Activated CD4-positive, alpha-beta T cell treated with anti-CD3 and anti-CD28 coated beads, Interleukin-2, amount 10 ng/mL, durations not matched to agents 24 days and 14 days (primary cell): ENCODE measurements around the gene SSBP2. TPM values are rescaled to one million over a fixed set of nuclear protein-coding genes. Genes with fewer than 3 reads are reported as not detected.
"Not testable (repeated sequence)": the region's sequence is repeated elsewhere in the genome, so short reads cannot be mapped to it uniquely, and the experiment has no call there.

Experiments
- DNase-seq: peaks from one replicate; pipeline ENCODE4 v3.0.0; 2022
- H3K27ac Mint-ChIP-seq: one replicate; pipeline ENCODE4 v1.8.0; 2022; ENCODE audit warnings: mild to moderate bottlenecking, mixed read lengths
- H3K27me3 Mint-ChIP-seq: one replicate; pipeline ENCODE4 v1.8.0; 2022; ENCODE audit warnings: mixed read lengths
- H3K36me3 Mint-ChIP-seq: one replicate; pipeline ENCODE4 v1.8.0; 2022; ENCODE audit warnings: low read depth, mild to moderate bottlenecking, mixed read lengths
- H3K4me1 Mint-ChIP-seq: one replicate; pipeline ENCODE4 v1.8.0; 2021; ENCODE audit warnings: mixed read lengths
- H3K4me3 Mint-ChIP-seq: one replicate; pipeline ENCODE4 v1.8.0; 2022; ENCODE audit warnings: mild to moderate bottlenecking, moderate library complexity, mixed read lengths
- H3K9me3 Mint-ChIP-seq: one replicate; pipeline ENCODE4 v1.8.0; 2021; ENCODE audit warnings: mixed read lengths
- intact Hi-C: fragments of 100-400 bp; cut with micrococcal nuclease; formaldehyde crosslinking; loops from one replicate; pipeline ENCODE4 v1.15.1; 2023
- total RNA-seq: library from RNA; stranded (reverse); gene quantifications from 2 replicates; pipeline ENCODE4 v1.2.3, GENCODE V29; 2022

The SSBP2 gene
- total RNA-seq, 1 donor from 2014 or later = 13.1 TPM

- Mint-ChIP-seq H3K36me3 (peaks cover 23% of the 10 kb centered on the region), H3K27me3 (no peaks in the 10 kb centered on the region), H3K4me1 (no peaks in the 10 kb centered on the region), H3K9me3 (peaks cover 13% of the 10 kb centered on the region), H3K27ac (no peak overlapping the region), H3K4me3 (no peak overlapping the region)
- DNase-seq = no peak
- intact Hi-C loops = no loop called here
Measured at GRCh38 chr5:81609810-81610375, 141.0 kb downstream of the SSBP2 start.

GRCh38 chr5:81608976-81609375 lies 141.9 kb downstream of the SSBP2 start:
- peaks cover 18% of the 10 kb centered on the region for H3K36me3 Mint-ChIP-seq
- DNase-seq = no peak
- no peaks in the 10 kb centered on the region for H3K4me1 Mint-ChIP-seq
- H3K9me3 Mint-ChIP-seq = peaks cover 9% of the 10 kb centered on the region
- intact Hi-C loops = no loop called here
- H3K27ac Mint-ChIP-seq = no peak overlapping the region
- no peaks in the 10 kb centered on the region for H3K27me3 Mint-ChIP-seq
- no peak overlapping the region for H3K4me3 Mint-ChIP-seq

GRCh38 chr5:81607693-81608092 lies 143.2 kb downstream of the SSBP2 start:
- no peak overlapping the region for H3K27ac Mint-ChIP-seq
- H3K4me3 Mint-ChIP-seq = no peak overlapping the region
- H3K36me3 Mint-ChIP-seq = peaks cover 11% of the 10 kb centered on the region
- intact Hi-C loops = no loop called here
- no peak for DNase-seq
- peaks cover under 1% of the 10 kb centered on the region for H3K4me1 Mint-ChIP-seq
- peaks cover 4% of the 10 kb centered on the region for H3K9me3 Mint-ChIP-seq
- no peaks in the 10 kb centered on the region for H3K27me3 Mint-ChIP-seq

- H3K9me3 Mint-ChIP-seq = peaks cover 4% of the 10 kb centered on the region
- H3K4me1 Mint-ChIP-seq = peaks cover 4% of the 10 kb centered on the region
- H3K27ac Mint-ChIP-seq = no peak overlapping the region
- intact Hi-C loops = no loop called here
- DNase-seq = no peak
- no peaks in the 10 kb centered on the region for H3K27me3 Mint-ChIP-seq
- peaks cover 11% of the 10 kb centered on the region for H3K36me3 Mint-ChIP-seq
- H3K4me3 Mint-ChIP-seq = no peak overlapping the region
Measured at GRCh38 chr5:81606150-81606549, 144.7 kb downstream of the SSBP2 start.

GRCh38 chr5:81605299-81605698 lies 145.6 kb downstream of the SSBP2 start:
- no peak for DNase-seq
- Mint-ChIP-seq H3K4me3 (no peak overlapping the region), H3K27ac (no peak overlapping the region), H3K36me3 (peaks cover 7% of the 10 kb centered on the region), H3K27me3 (no peaks in the 10 kb centered on the region), H3K4me1 (peaks cover 4% of the 10 kb centered on the region), H3K9me3 (peaks cover 1% of the 10 kb centered on the region)
- intact Hi-C loops = no loop called here

GRCh38 chr5:81604193-81604592 lies 146.7 kb downstream of the SSBP2 start:
- Mint-ChIP-seq H3K4me1 (peaks cover 4% of the 10 kb centered on the region), H3K36me3 (peaks cover 2% of the 10 kb centered on the region), H3K9me3 (no peaks in the 10 kb centered on the region), H3K27me3 (no peaks in the 10 kb centered on the region), H3K4me3 (no peak overlapping the region), H3K27ac (no peak overlapping the region)
- no peak for DNase-seq
- intact Hi-C loops = no loop called here

- Mint-ChIP-seq H3K4me3 (no peak overlapping the region), H3K36me3 (peaks cover 6% of the 10 kb centered on the region), H3K27me3 (no peaks in the 10 kb centered on the region), H3K27ac (no peak overlapping the region), H3K9me3 (no peaks in the 10 kb centered on the region), H3K4me1 (peaks cover 4% of the 10 kb centered on the region)
- DNase-seq = no peak
- intact Hi-C loops = no loop called here
Measured at GRCh38 chr5:81601919-81602318, 149.0 kb downstream of the SSBP2 start.

- intact Hi-C loops, H3K4me3 Mint-ChIP-seq, H3K36me3 Mint-ChIP-seq, H3K4me1 Mint-ChIP-seq, DNase-seq, H3K27ac Mint-ChIP-seq, H3K27me3 Mint-ChIP-seq: not testable (repeated sequence)
- peaks cover 18% of the 10 kb centered on the region for H3K9me3 Mint-ChIP-seq
Measured at GRCh38 chr5:81592085-81592484, 158.8 kb downstream of the SSBP2 start.

- peaks cover 7% of the 10 kb centered on the region for H3K36me3 Mint-ChIP-seq
- DNase-seq = no peak
- H3K4me3 Mint-ChIP-seq = no peak overlapping the region
- H3K4me1 Mint-ChIP-seq = peaks cover 4% of the 10 kb centered on the region
- no peak overlapping the region for H3K27ac Mint-ChIP-seq
- H3K9me3 Mint-ChIP-seq = peaks cover 15% of the 10 kb centered on the region
- no peaks in the 10 kb centered on the region for H3K27me3 Mint-ChIP-seq
- intact Hi-C loops = no loop called here
Measured at GRCh38 chr5:81590498-81591384, 160.2 kb downstream of the SSBP2 start.

- H3K27ac Mint-ChIP-seq = no peak overlapping the region
- H3K36me3 Mint-ChIP-seq = no peaks in the 10 kb centered on the region
- intact Hi-C loops = no loop called here
- H3K4me1 Mint-ChIP-seq = peaks cover 3% of the 10 kb centered on the region
- no peak overlapping the region for H3K4me3 Mint-ChIP-seq
- DNase-seq = no peak
- H3K27me3 Mint-ChIP-seq = no peaks in the 10 kb centered on the region
- no peaks in the 10 kb centered on the region for H3K9me3 Mint-ChIP-seq
Measured at GRCh38 chr5:81579262-81579924, 171.5 kb downstream of the SSBP2 start.

- H3K4me3 Mint-ChIP-seq = no peak overlapping the region
- H3K27me3 Mint-ChIP-seq = no peaks in the 10 kb centered on the region
- no peak for DNase-seq
- peaks cover 4% of the 10 kb centered on the region for H3K4me1 Mint-ChIP-seq
- no peaks in the 10 kb centered on the region for H3K9me3 Mint-ChIP-seq
- intact Hi-C loops = no loop called here
- H3K27ac Mint-ChIP-seq = no peak overlapping the region
- no peaks in the 10 kb centered on the region for H3K36me3 Mint-ChIP-seq
Measured at GRCh38 chr5:81577091-81577490, 173.8 kb downstream of the SSBP2 start.

GRCh38 chr5:81575924-81576323 lies 175.0 kb downstream of the SSBP2 start:
- DNase-seq = no peak
- H3K4me3 Mint-ChIP-seq = no peak overlapping the region
- no peaks in the 10 kb centered on the region for H3K36me3 Mint-ChIP-seq
- H3K9me3 Mint-ChIP-seq = no peaks in the 10 kb centered on the region
- intact Hi-C loops = no loop called here
- no peak overlapping the region for H3K27ac Mint-ChIP-seq
- peaks cover 4% of the 10 kb centered on the region for H3K4me1 Mint-ChIP-seq
- no peaks in the 10 kb centered on the region for H3K27me3 Mint-ChIP-seq

- intact Hi-C loops = no loop called here
- no peak for DNase-seq
- H3K4me1 Mint-ChIP-seq = peaks cover 1% of the 10 kb centered on the region
- peaks cover 6% of the 10 kb centered on the region for H3K9me3 Mint-ChIP-seq
- no peak overlapping the region for H3K27ac Mint-ChIP-seq
- no peaks in the 10 kb centered on the region for H3K27me3 Mint-ChIP-seq
- H3K36me3 Mint-ChIP-seq = peaks cover 6% of the 10 kb centered on the region
- H3K4me3 Mint-ChIP-seq = no peak overlapping the region
Measured at GRCh38 chr5:81572201-81572600, 178.7 kb downstream of the SSBP2 start.

GRCh38 chr5:81558188-81558587 lies 192.7 kb downstream of the SSBP2 start:
- Mint-ChIP-seq H3K4me1 (peaks cover 21% of the 10 kb centered on the region), H3K9me3 (no peaks in the 10 kb centered on the region), H3K27me3 (no peaks in the 10 kb centered on the region), H3K4me3 (no peak overlapping the region), H3K27ac (no peak overlapping the region), H3K36me3 (no peaks in the 10 kb centered on the region)
- DNase-seq = no peak
- intact Hi-C loops = no loop called here
